Jurkat, Clone E6-1 (cell line): ENCODE results near the gene HOXA5.

Experiments used
- DNase-seq: peaks from one replicate; pipeline ENCODE4 v3.0.0-alpha.2; 2011; ENCODE audit warnings: low read depth, low spot score
- H3K4me3 ChIP-seq: 2 replicates; pipeline ENCODE4 v1.5.1; 2011; ENCODE audit warnings: mild to moderate bottlenecking, low read length, control low read depth, moderate library complexity

The HOXA5 gene

GRCh38 chr7:27102581-27103442 is 40.7 kb downstream of the HOXA5 start, which contains the start of gene HOXA2:
HOXA2 (minus strand) TSS chr7:27102683; CDS start chr7:27102500, 183 bp downstream.
- H3K4me3 ChIP-seq: no peak within 1 kb of the TSS
- DNase-seq: no peak

DNA sequence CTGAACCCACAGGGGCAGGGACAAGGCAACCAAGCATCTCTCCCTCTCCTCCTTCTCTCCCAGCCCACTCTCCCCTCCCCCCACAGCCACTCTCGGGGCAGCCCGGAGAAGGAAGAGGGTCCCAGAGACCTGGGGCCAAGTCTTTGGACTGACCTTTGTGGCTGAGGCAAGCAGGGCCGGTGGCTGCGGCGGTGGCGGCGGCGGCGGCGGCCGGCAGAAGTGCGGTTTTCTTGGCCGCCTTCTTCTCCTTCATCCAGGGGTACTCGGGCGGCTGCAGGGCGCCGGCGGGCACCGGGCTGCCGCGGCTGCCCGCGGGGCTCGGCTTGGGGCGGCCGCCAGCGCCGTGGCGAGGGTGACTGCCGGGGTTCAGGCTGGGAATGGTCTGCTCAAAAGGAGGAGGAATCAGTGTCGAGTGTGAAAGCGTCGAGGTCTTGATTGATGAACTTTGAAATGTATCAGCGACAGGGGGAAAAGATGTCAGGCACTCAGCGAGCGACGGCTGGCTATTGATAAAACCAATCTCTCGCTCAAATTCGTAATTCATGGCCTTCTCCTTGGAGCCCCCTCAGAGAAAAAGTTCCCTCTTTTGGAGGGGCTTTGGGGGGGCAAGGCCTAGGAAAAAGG is 41.4 kb downstream of the HOXA5 start:
- no peak for DNase-seq
- no peak overlapping the region for H3K4me3 ChIP-seq

GRCh38 chr7:27101171-27101956 is 42.1 kb downstream of the HOXA5 start:
- DNase-seq: no peak
- no peak overlapping the region for H3K4me3 ChIP-seq

DNA sequence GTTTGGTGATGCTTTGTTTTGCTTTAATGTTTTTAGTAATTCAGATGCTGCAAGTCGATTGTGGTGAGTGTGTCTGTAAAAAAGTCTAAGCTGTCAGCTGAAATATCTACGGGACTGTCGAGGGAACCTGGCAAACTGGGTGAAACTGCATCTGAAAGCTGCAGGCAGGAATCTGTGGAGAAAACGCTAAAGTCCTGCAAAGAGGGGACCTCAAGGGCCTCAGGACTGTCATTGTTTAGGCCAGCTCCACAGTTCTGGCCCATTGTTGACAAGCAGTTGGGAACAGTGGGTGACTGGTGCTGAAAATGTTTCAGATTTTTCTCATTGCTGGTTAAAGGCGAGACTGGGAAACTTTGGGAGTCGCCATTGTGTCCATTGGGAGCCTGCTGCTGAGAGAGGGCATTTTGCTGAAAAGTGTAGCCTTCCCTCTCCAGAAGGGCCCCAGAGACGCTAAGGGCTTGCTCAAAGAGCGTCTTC is 42.7 kb downstream of the HOXA5 start:
- no peak overlapping the region for H3K4me3 ChIP-seq
- DNase-seq: no peak

DNA sequence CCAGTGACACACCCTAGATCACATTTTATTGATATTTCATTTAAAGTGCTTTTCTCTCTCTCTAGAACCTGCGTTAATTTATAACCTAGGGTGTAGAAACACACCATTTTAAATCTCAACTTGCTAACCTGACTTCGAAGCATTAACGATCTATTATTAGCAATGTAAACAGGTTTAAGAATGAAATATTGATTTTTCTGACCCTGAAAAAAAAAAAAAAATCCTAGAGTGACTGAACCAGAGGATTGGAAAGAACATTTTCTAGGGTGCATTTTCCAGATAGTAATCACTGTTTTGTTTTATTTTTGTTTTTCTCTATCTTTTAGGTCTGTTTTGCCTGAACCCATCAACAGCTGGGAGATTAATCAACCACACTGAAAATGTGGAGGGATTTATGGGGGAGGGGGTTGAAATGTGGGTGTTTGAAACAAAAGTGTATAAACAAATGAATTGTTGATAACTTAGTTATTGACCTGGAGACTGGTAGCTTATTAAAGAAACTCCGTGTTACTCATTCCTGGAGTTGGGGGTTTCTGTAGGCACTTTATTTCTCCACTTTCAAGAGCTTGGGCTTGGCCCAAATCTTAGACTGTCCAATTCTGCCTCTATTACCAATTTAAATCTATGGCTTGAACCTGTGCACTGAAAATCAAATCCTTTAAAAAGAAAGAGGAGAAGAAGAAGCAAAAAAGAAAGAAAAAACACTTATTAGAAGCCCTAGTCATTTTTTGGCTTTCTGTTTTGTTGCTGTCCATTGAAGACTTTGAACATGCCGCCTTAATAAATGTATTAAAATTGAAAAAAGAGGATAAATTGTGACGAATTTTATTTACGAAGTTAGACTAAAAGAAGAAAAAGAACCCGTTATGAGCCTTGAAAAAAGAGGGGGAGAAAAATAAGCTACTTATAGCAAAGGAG is 43.8 kb downstream of the HOXA5 start:
- H3K4me3 ChIP-seq: no peak overlapping the region
- DNase-seq: no peak

DNA sequence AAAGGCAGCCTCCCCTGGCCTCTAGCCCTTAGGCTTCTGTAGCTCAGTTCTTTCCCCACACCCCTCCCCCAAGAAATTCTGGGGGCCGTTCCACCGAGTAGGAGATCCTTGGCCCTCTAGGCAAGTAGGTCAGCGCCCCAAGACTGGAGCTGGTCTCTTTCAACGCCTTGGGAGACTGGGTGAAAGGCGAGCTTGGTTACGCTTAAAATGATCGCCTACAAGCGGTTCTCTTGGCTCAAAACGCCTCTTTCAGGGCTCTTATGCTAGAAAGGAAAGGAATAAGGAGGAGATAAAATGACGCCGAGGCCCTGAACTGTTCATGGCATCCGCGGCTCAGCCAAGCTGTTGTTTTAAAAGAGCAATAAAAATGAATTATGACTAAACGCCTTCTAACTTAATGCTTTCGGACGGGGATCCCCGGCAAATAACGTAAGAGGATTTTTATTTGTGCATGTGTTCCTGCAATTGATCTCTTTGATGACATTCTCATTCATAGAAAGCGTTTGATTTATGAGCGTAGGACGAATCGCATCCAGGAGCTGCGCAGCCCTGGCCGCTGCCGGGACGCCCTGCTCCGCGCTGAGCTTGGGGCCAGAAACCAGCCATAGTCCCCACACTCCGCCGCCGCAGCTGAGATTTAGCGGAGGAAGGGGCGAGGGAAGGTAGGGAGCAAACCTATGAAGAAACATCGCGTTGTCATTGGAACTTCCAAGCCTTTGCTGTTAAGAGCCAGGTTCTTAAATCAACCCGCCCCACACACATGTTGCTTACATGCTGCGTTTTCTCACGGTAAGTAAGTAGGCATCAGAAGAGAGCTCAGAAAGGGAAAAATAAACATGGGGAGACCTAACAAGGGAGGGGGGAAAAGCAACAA is 44.7 kb downstream of the HOXA5 start:
- H3K4me3 ChIP-seq: no peak overlapping the region
- no peak for DNase-seq

GRCh38 chr7:27097686-27098577 is 45.5 kb downstream of the HOXA5 start:
- H3K4me3 ChIP-seq: no peak overlapping the region
- no peak for DNase-seq

GRCh38 chr7:27096768-27097514 is 46.5 kb downstream of the HOXA5 start:
- no peak for DNase-seq
- H3K4me3 ChIP-seq: peak overlapping the region; percentile 83

GRCh38 chr7:27095897-27096767 is 47.3 kb downstream of the HOXA5 start, which contains the start of gene HOXA1:
HOXA1 (minus strand) TSS chr7:27096000; CDS start chr7:27095912, 88 bp downstream.
- peak within 1 kb of the TSS; percentile 83 for H3K4me3 ChIP-seq
- DNase-seq: peak; percentile 87

GRCh38 chr7:27095050-27095896 is 48.2 kb downstream of the HOXA5 start:
- DNase-seq: no peak
- peak overlapping the region; percentile 83 for H3K4me3 ChIP-seq

DNA sequence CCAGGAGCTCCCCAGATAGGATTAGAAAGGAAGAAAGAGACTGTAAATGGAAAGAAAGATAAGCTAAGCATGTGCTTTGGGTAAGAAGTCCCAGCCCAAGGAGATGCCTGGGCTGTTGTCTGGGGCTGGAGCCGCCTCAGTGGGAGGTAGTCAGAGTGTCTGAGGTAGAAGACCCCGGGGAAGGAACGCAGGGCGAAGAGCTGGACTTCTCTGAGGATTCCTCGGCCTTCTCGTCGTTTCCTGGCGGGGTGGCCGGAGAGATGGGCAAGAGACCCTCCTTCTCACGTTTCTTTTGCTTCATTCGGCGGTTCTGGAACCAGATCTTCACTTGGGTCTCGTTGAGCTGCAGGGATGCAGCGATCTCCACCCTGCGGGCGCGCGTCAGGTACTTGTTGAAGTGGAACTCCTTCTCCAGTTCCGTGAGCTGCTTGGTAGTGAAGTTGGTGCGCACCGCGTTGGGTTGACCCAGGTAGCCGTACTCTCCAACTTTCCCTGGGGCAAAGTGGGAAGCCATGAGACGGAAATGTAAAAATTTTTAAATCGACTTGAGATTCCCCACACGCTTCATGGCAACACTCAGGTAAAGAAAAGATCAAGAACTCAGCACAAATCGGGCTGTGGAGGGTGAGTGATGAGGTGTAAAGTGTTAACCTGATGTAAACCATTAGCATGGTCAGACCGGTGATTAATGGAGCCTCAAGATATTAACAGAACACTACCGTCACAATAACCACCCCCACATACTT is 49.0 kb downstream of the HOXA5 start:
- no peak overlapping the region for H3K4me3 ChIP-seq
- DNase-seq: no peak

- DNase-seq: no peak
- no peak overlapping the region for H3K4me3 ChIP-seq
Measured at GRCh38 chr7:27093184-27093895, 50.1 kb downstream of the HOXA5 start.

DNA sequence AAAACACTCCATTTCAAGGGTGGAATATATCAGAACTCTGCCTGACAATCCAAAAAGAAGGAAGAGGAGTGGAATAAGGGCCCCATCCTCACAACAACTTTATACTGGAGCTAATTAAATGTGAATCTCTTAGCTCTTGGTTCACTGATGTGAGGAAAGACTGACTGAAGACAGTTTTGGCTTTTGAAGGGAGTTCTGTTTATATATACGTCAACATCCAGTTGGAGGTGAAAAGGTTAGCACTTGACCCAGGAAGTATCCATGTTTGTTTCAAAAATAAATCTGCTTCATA is 50.7 kb downstream of the HOXA5 start:
- no peak for DNase-seq
- H3K4me3 ChIP-seq: no peak overlapping the region
